Esophagus muscularis mucosa (tissue), 4 donors: ENCODE measurements around the gene MAN2A1. TPM values are rescaled to one million over a fixed set of nuclear protein-coding genes. Genes with fewer than 3 reads are reported as not detected.

Experiments
- DNase-seq: peaks from one replicate; pipeline ENCODE4 v3.0.0-alpha.2; 2017; ENCODE audit errors: extremely low spot score
- H3K27ac ChIP-seq, 4 donors: fragments of 200-600 bp; sonication (generic); replicated peaks in 1 of 4; 1 replicate in 3 of 4; 2 replicates in 1 of 4; pipeline ENCODE4 v1.5.1; 2016 to 2019; ENCODE audit warnings: mild to moderate bottlenecking in 1 of 4
- H3K27me3 ChIP-seq, 4 donors: fragments of 200-600 bp; sonication (generic); one replicate each; pipeline versions ENCODE4 v1.5.1 to v1.6.0; 2016 to 2019
- H3K36me3 ChIP-seq, 4 donors: fragments of 200-600 bp; sonication (generic); one replicate each; pipeline ENCODE4 v1.5.1; 2016 to 2019
- H3K4me1 ChIP-seq, 4 donors: fragments of 200-600 bp; sonication (generic); one replicate each; pipeline ENCODE4 v1.5.1; 2016 to 2019
- H3K4me3 ChIP-seq, 4 donors: fragments of 200-600 bp; sonication (generic); 1 replicate in 2 of 4; 2 replicates in 2 of 4; pipeline ENCODE4 v1.5.1; 2016 to 2019; ENCODE audit warnings: mild to moderate bottlenecking in 4 of 4, moderate library complexity in 1 of 4
- H3K9me3 ChIP-seq, 4 donors: fragments of 200-600 bp; sonication (generic); 1 replicate in 3 of 4; 2 replicates in 1 of 4; pipeline ENCODE4 v1.5.1; 2016 to 2019
- EP300 ChIP-seq: sonication (generic); formaldehyde crosslinking; IDR thresholded peaks from one replicate; pipeline ENCODE4 v1.6.1; 2017; ENCODE audit warnings: antibody characterized with exemption
- POLR2A ChIP-seq: fragments of 450-650 bp; IDR thresholded peaks from one replicate; pipeline ENCODE4 v1.6.1; 2017; ENCODE audit warnings: antibody characterized with exemption, moderate library complexity, mild to moderate bottlenecking, low read depth
- POLR2AphosphoS5 ChIP-seq, 2 donors: sonication (generic); formaldehyde crosslinking; IDR thresholded peaks; one replicate each; pipeline ENCODE4 v1.6.1; 2017; ENCODE audit warnings: antibody characterized with exemption in 2 of 2
- WGBS: methylation state at CpG from one replicate; pipeline ENCODE4 v1.1.5; 2018; 5-methylcytosine and 5-hydroxymethylcytosine counted together
- intact Hi-C: fragments of 100-400 bp; cut with DNase I; formaldehyde crosslinking; loops from one replicate; pipeline ENCODE4 v1.15.1; 2023
- total RNA-seq, 4 donors: library from RNA; depleted of rRNA; stranded (reverse); fragments of >200 nt; gene quantifications; one replicate each; pipeline versions ENCODE4 v1.1.0 to v1.2.1, GENCODE V29; 2016
- TF ChIP-seq, protein P1 (sequence below), 3 experiments: fragments of 200-600 bp in 2 of 3; fragments of 450-650 bp in 1 of 3; sonication (generic) in 2 of 3; IDR thresholded peaks; one replicate each; pipeline ENCODE4 v1.5.1; 2017 to 2019; ENCODE audit warnings: antibody characterized with exemption in 3 of 3, mild to moderate bottlenecking in 2 of 3, moderate library complexity in 1 of 3

The MAN2A1 gene
- total RNA-seq, 4 donors from 2014 or later: 22.3 to 29.5 (median 27.4) TPM

DNA sequence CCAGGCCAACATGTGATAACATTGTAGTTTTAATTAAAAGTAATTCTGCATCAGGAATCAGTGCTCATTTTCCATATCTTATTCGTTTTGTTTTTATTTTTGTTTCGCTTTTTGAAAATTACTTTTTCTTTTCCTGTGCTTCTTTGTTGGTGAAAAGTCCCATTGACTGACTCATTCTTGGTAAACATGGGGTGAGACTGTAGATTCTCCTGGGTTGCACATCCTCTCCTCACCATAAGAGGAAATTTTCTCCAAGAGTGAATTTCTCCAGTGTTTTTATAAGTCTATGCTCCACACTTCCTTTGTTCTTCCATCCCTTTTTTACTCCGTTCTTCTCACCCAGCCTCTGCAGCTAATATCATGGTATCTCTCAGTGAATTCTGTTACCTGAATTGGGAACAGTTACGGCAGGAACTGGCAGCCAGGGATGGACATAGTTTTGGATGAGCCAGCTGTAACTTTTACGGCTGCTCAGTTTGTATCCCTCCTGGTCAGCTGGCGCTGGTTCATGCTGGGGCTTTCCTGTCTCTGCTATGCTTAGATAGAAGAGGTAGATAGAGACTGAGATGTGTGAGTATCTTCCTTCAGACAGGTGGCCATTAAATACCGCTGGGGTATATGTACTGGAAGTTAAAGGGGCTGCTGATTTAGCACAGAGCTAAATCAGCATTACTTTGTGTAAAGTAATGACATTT lies 80.0 kb downstream of the MAN2A1 start:
- intact Hi-C loops: no loop called here
- H3K4me3 ChIP-seq: no peak overlapping the region
- H3K9me3 ChIP-seq: no peaks in the 10 kb centered on the region
- peaks cover 0 to 38% (median 16%) of the 10 kb centered on the region in 4 donors for H3K36me3 ChIP-seq
- 98% methylated on average over 7 of the region's 7 CpGs for WGBS
- H3K4me1 ChIP-seq: no peaks in the 10 kb centered on the region
- no peak for DNase-seq
- H3K27ac ChIP-seq: no peak overlapping the region
- TF ChIP-seq POLR2AphosphoS5 (IDR thresholded peaks at IDR 0.05) (no peak), EP300 (no peak), POLR2A (no peak)
- TF ChIP-seq, protein P1, sequence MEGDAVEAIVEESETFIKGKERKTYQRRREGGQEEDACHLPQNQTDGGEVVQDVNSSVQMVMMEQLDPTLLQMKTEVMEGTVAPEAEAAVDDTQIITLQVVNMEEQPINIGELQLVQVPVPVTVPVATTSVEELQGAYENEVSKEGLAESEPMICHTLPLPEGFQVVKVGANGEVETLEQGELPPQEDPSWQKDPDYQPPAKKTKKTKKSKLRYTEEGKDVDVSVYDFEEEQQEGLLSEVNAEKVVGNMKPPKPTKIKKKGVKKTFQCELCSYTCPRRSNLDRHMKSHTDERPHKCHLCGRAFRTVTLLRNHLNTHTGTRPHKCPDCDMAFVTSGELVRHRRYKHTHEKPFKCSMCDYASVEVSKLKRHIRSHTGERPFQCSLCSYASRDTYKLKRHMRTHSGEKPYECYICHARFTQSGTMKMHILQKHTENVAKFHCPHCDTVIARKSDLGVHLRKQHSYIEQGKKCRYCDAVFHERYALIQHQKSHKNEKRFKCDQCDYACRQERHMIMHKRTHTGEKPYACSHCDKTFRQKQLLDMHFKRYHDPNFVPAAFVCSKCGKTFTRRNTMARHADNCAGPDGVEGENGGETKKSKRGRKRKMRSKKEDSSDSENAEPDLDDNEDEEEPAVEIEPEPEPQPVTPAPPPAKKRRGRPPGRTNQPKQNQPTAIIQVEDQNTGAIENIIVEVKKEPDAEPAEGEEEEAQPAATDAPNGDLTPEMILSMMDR (IDR thresholded peaks at IDR 0.05): no peak
- H3K27me3 ChIP-seq: no peaks in the 10 kb centered on the region

- no peak overlapping the region for H3K4me3 ChIP-seq
- DNase-seq: no peak
- no peaks in the 10 kb centered on the region for H3K27me3 ChIP-seq
- TF ChIP-seq POLR2A: no peak
- no peak for TF ChIP-seq POLR2AphosphoS5 (IDR thresholded peaks at IDR 0.05)
- TF ChIP-seq, protein P1 (IDR thresholded peaks at IDR 0.05): no peak
- no peak for TF ChIP-seq EP300
- H3K4me1 ChIP-seq: peaks cover 0 to 3% (median 0%) of the 10 kb centered on the region in 4 donors
- WGBS: 85% methylated on average over 2 of the region's 2 CpGs
- intact Hi-C loops: no loop called here
- no peaks in the 10 kb centered on the region for H3K9me3 ChIP-seq
- H3K36me3 ChIP-seq: peaks cover 0 to 33% (median 7%) of the 10 kb centered on the region in 4 donors
- H3K27ac ChIP-seq: no peak overlapping the region
Measured at GRCh38 chr5:109775130-109775529, 85.4 kb downstream of the MAN2A1 start.

GRCh38 chr5:109779036-109779735 lies 89.5 kb downstream of the MAN2A1 start:
- Histone ChIP-seq H3K4me1 (peaks cover 0 to 3% (median 0%) of the 10 kb centered on the region in 4 donors), H3K9me3 (no peaks in the 10 kb centered on the region), H3K36me3 (peaks cover 0 to 14% (median 4%) of the 10 kb centered on the region in 4 donors), H3K27me3 (no peaks in the 10 kb centered on the region), H3K4me3 (no peak overlapping the region), H3K27ac (no peak overlapping the region)
- TF ChIP-seq POLR2A (no peak), EP300 (no peak), POLR2AphosphoS5 (IDR thresholded peaks at IDR 0.05) (no peak)
- TF ChIP-seq, protein P1 (IDR thresholded peaks at IDR 0.05): no peak
- intact Hi-C loops: no loop called here
- 76% methylated on average over 5 of the region's 5 CpGs for WGBS
- DNase-seq: no peak

DNA sequence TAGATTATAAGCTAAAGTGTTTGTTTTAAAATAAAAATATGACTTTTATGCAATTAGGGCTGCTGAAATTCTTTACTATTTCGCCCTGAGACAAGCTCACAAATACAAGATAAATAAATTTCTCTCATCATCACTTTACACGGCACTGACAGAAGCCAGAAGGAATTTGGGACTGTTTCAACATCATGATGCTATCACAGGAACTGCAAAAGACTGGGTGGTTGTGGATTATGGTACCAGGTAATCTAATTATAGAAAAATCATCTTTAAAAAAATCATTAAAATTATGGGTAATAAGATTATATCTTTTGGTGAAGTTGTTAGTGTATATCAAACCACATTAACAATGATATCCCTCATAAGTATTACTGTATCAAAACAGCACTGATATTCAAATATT lies 95.0 kb downstream of the MAN2A1 start:
- intact Hi-C loops: no loop called here
- 94% methylated on average over 2 of the region's 2 CpGs for WGBS

More for the DNA sequence above, 95.0 kb downstream of the MAN2A1 start:
- Histone ChIP-seq H3K4me1 (no peaks in the 10 kb centered on the region), H3K9me3 (no peaks in the 10 kb centered on the region), H3K27me3 (no peaks in the 10 kb centered on the region), H3K27ac (no peak overlapping the region), H3K4me3 (no peak overlapping the region), H3K36me3 (peaks cover 0 to 4% (median 2%) of the 10 kb centered on the region in 4 donors)
- TF ChIP-seq, protein P1 (IDR thresholded peaks at IDR 0.05): no peak
- TF ChIP-seq POLR2AphosphoS5 (IDR thresholded peaks at IDR 0.05) (no peak), EP300 (no peak)
- no peak for DNase-seq
